M059J (cell line): Measurements from ENCODE around the gene LHX6. TPM values are rescaled to one million over a fixed set of nuclear protein-coding genes. Genes with fewer than 3 reads are reported as not detected.

Experiments
- DNase-seq: peaks from one replicate; pipeline ENCODE4 v3.0.0-alpha.2; 2012; ENCODE audit warnings: low read depth
- total RNA-seq: library from RNA; depleted of rRNA; stranded (reverse); fragments of >200 nt; shearing (Covaris generic); gene quantifications from 2 replicates; pipeline ENCODE4 v1.2.3, GENCODE V29; 2014

The LHX6 gene
- total RNA-seq, 1 experiment from 2014 or later = 0.37 TPM

GRCh38 chr9:122216138-122216797, 12.5 kb downstream of the LHX6 start:
- DNase-seq = no peak

- DNase-seq = no peak
Observed at GRCh38 chr9:122215663-122216062, 13.1 kb downstream of the LHX6 start.

GRCh38 chr9:122214507-122214906, 14.2 kb downstream of the LHX6 start:
- DNase-seq = no peak

- peak; percentile 59 for DNase-seq
Observed at GRCh38 chr9:122213589-122214413, 15.0 kb downstream of the LHX6 start.

- DNase-seq = no peak
Observed at GRCh38 chr9:122213102-122213588, 15.6 kb downstream of the LHX6 start.

- no peak for DNase-seq
Observed at GRCh38 chr9:122212473-122213004, 16.2 kb downstream of the LHX6 start.

- no peak for DNase-seq
Observed at GRCh38 chr9:122209451-122209850, 19.3 kb downstream of the LHX6 start.

- DNase-seq = no peak
Observed at GRCh38 chr9:122207096-122207495, 21.7 kb downstream of the LHX6 start.

- DNase-seq = peak; percentile 77
Observed at GRCh38 chr9:122206118-122207046, 22.4 kb downstream of the LHX6 start.

GRCh38 chr9:122205176-122205575, 23.6 kb downstream of the LHX6 start:
- no peak for DNase-seq

- no peak for DNase-seq
Observed at GRCh38 chr9:122204491-122204890, 24.3 kb downstream of the LHX6 start.

GRCh38 chr9:122204055-122204454, 24.7 kb downstream of the LHX6 start:
- no peak for DNase-seq

- no peak for DNase-seq
Observed at GRCh38 chr9:122202111-122202510, 26.6 kb downstream of the LHX6 start.

GRCh38 chr9:122201641-122202040, 27.1 kb downstream of the LHX6 start:
- peak; percentile 47 for DNase-seq

- DNase-seq = peak; percentile 78
Observed at GRCh38 chr9:122200960-122201595, 27.7 kb downstream of the LHX6 start.

GRCh38 chr9:122197882-122198281, 30.9 kb downstream of the LHX6 start:
- no peak for DNase-seq

GRCh38 chr9:122197426-122197825, 31.3 kb downstream of the LHX6 start:
- DNase-seq = no peak

- no peak for DNase-seq
Observed at GRCh38 chr9:122195875-122196274, 32.9 kb downstream of the LHX6 start.

GRCh38 chr9:122193651-122194050, 35.1 kb downstream of the LHX6 start:
- no peak for DNase-seq

GRCh38 chr9:122192914-122193525, 35.7 kb downstream of the LHX6 start:
- DNase-seq = no peak
